Left ventricle myocardium inferior (tissue), 1 donor: ENCODE data around the gene SS18L1. TPM values are rescaled to one million over a fixed set of nuclear protein-coding genes. Genes with fewer than 3 reads are reported as not detected.
A peak's percentile ranks its signal among the peaks of the same experiment; 100 is the strongest.

Experiments
- DNase-seq: peaks from one replicate; pipeline ENCODE4 v3.0.0-alpha.2; 2020
- H3K27ac ChIP-seq: fragments of 200-600 bp; replicated peaks from 2 replicates; pipeline ENCODE4 v1.8.0; 2021
- H3K27me3 ChIP-seq: fragments of 200-600 bp; 2 replicates; pipeline ENCODE4 v1.8.0; 2021; ENCODE audit warnings: low read depth
- H3K36me3 ChIP-seq: fragments of 200-600 bp; 2 replicates; pipeline ENCODE4 v1.8.0; 2021
- H3K4me1 ChIP-seq: fragments of 200-600 bp; 2 replicates; pipeline ENCODE4 v1.8.0; 2021
- H3K4me3 ChIP-seq: fragments of 200-600 bp; 2 replicates; pipeline ENCODE4 v1.8.0; 2021; ENCODE audit warnings: mild to moderate bottlenecking, moderate library complexity
- H3K9me3 ChIP-seq: fragments of 200-600 bp; replicated peaks from 2 replicates; pipeline ENCODE4 v1.8.0; 2021
- CTCF ChIP-seq: fragments of 200-600 bp; IDR thresholded peaks from 2 replicates; pipeline ENCODE4 v1.8.0; 2021; ENCODE audit warnings: antibody characterized with exemption, mild to moderate bottlenecking, borderline replicate concordance
- intact Hi-C: fragments of 100-400 bp; cut with micrococcal nuclease; formaldehyde crosslinking; loops from one replicate; pipeline ENCODE4 v1.11.0; 2022
- total RNA-seq: library from RNA; stranded (reverse); fragmentation: NEBNext Ultra II Directional; extraction: Animal tissue kit (Norgen Biotek cat#: 25700); gene quantifications from one replicate; pipeline ENCODE4 v1.2.1, GENCODE V29; 2021
- donor health status: DM: no; HTN: yes; CAD: no; lungs with severe emphysema.

The SS18L1 gene
- total RNA-seq, 1 donor from 2014 or later, result 9.0 TPM

GRCh38 chr20:62156592-62157386 lies 13.2 kb downstream of the SS18L1 start:
- DNase-seq, result peak; percentile 60
- no peaks in the 10 kb centered on the region for H3K9me3 ChIP-seq
- H3K4me3 ChIP-seq, result no peak overlapping the region
- H3K27me3 ChIP-seq, result no peaks in the 10 kb centered on the region
- H3K36me3 ChIP-seq, result peaks cover 36% of the 10 kb centered on the region
- intact Hi-C loops, result no loop called here
- no peak overlapping the region for H3K27ac ChIP-seq
- peak; percentile 82 for TF ChIP-seq CTCF
- H3K4me1 ChIP-seq, result peaks cover 18% of the 10 kb centered on the region

DNA sequence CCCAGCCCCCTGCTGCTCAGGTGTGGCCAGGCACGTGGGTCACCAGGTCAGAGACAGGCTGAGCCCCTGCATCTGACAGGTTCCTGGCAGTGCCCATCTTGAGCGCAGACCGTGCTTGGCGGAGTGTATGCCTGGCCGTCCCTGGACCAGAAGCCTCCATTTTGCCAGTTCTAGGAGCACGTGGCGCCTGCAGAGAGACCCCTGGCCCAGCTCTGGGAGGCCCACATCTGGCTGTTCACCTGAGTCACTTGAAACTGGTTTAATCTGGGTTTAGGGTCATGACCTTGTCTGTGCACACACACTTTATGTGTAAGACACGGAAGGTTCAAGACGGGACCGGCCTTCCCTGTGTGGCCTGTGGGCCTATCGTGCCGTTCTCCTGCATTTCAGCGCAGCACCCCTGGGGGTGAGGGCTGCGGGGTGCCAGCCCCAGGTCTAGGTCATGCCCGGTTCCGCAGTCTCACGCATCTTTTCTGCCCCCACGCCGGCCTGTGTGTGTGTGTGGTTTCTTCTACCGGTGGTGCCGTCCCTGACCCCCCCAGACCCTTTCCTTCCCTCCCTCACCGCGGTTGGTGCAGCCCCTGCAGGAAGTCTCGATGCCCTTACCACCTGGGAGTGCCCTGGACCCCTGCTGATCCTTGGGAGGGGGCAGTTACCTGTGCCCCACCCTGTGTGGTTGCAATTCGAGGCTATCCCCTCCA lies 14.0 kb downstream of the SS18L1 start:
- Histone ChIP-seq H3K9me3 (no peaks in the 10 kb centered on the region), H3K36me3 (peaks cover 43% of the 10 kb centered on the region), H3K4me3 (no peak overlapping the region), H3K27me3 (no peaks in the 10 kb centered on the region), H3K27ac (no peak overlapping the region), H3K4me1 (peaks cover 18% of the 10 kb centered on the region)
- no peak for DNase-seq
- TF ChIP-seq CTCF, result no peak
- intact Hi-C loops, result no loop called here

DNA sequence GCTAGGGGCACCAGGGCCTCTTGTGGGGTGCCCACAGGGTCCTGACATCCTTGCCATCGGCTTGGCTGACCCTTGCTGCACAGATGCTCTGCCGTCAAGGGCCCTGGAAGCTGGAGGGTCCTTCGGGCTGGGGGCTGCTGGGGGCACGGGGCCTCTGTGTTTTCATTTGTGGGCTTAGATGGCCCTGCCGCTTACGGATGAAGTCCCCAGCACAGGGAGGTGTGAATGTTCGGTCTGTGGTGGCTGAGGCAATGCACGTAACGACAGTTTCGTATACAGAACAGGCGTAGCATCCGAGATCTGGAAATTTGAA lies 14.5 kb downstream of the SS18L1 start:
- no peak for DNase-seq
- peaks cover 18% of the 10 kb centered on the region for H3K4me1 ChIP-seq
- H3K36me3 ChIP-seq, result peaks cover 44% of the 10 kb centered on the region
- no peaks in the 10 kb centered on the region for H3K27me3 ChIP-seq
- intact Hi-C loops, result no loop called here
- H3K27ac ChIP-seq, result no peak overlapping the region
- TF ChIP-seq CTCF, result no peak
- no peaks in the 10 kb centered on the region for H3K9me3 ChIP-seq
- H3K4me3 ChIP-seq, result no peak overlapping the region

DNA sequence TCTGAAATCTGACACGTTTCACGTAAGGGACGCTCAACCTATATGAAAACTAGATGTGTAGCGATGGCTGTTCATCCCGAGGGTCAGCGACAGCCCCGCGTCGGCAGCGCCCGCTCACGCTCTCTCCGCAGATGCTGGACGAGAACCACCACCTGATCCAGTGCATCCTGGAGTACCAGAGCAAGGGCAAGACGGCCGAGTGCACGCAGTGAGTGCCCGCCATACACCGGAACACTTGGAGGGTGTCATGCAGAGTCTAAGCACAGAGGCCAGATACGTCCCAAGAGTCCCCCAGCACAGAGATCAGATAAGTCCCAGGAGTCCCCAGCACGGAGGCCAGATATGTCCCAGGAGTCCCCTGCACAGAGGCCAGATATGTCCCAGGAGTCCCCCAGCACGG lies 15.0 kb downstream of the SS18L1 start:
- Histone ChIP-seq H3K27ac (no peak overlapping the region), H3K4me3 (no peak overlapping the region), H3K9me3 (no peaks in the 10 kb centered on the region), H3K27me3 (no peaks in the 10 kb centered on the region), H3K4me1 (peaks cover 18% of the 10 kb centered on the region), H3K36me3 (peaks cover 47% of the 10 kb centered on the region)
- no peak for TF ChIP-seq CTCF
- intact Hi-C loops, result no loop called here
- no peak for DNase-seq

- Histone ChIP-seq H3K36me3 (peaks cover 52% of the 10 kb centered on the region), H3K4me1 (peaks cover 18% of the 10 kb centered on the region), H3K9me3 (no peaks in the 10 kb centered on the region), H3K27ac (no peak overlapping the region), H3K27me3 (no peaks in the 10 kb centered on the region), H3K4me3 (no peak overlapping the region)
- no peak for DNase-seq
- TF ChIP-seq CTCF, result no peak
- intact Hi-C loops, result no loop called here
Measured at GRCh38 chr20:62159052-62159451, 15.5 kb downstream of the SS18L1 start.
